ENCODE data around the gene GJA1.
"Not testable (repeated sequence)": the region's sequence is repeated elsewhere in the genome, so short reads cannot be mapped to it uniquely, and the experiment has no call there.

The GJA1 gene
- 0.40 to 0.62 reads per million in 2 donors for total RNA-seq

- DNase-seq = no peak
Measured at GRCh38 chr6:121435444-121436069, at the start of gene GJA1. Gene GJA1 (plus strand): TSS chr6:121435646. CDS start chr6:121446848, 11,202 bp downstream.

DNA sequence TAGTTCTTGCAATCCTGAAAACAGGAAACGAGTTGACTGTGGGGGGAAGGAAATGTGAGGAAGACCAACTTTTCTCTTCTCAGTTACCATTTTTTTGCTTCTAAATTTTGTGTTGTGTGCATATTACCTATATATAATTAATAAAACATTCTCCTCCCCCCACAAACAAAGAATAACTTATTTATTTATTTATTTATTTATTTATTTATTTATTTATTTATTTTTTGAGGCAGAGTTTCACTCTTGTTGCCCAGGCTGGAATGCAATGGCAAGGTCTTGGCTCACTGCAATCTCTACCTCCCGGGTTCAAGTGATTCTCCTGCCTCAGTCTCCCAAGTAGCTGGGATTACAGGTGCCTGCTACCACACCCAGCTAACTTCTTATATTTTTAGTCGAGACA lies 48.9 kb upstream of the GJA1 start:
- not testable (repeated sequence) for DNase-seq

GRCh38 chr6:121389419-121389818 lies 46.0 kb upstream of the GJA1 start:
- DNase-seq = no peak

DNA sequence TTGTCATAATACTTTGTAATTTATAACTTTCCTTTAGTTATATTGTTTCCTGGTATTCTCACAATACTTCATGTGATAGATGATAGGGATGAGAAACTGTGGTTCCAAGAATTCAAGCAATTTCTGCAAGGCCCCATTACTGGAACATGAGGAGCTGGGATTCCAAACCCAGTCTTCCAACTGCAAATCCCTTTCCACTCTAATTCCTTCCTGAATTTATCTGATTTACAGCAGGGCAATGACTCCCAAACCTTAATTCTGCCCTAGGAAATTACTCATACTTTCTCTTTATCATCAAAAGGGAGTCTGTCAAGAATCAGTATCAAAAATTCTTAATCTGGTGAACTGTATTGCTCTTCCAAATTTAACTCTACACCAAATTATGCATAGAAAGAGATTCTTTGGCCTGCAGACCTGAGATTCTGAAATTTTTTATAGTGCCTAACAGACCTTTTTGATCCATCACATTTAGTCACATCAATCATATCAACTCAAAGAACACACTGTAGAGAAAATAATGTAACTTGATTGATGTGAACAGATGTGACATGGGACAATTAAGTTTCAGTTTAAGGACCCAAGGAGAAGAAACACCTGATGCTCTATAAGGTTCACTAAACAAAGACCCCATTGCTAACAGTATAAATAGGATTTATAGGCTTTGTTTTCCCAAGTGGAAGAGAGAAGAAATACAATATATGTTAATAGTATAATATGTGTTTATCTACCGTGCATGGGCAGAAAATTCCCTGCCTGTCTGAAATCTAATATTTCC lies 41.5 kb upstream of the GJA1 start:
- DNase-seq = no peak

- DNase-seq = no peak
Measured at GRCh38 chr6:121395736-121396135, 39.7 kb upstream of the GJA1 start.

DNA sequence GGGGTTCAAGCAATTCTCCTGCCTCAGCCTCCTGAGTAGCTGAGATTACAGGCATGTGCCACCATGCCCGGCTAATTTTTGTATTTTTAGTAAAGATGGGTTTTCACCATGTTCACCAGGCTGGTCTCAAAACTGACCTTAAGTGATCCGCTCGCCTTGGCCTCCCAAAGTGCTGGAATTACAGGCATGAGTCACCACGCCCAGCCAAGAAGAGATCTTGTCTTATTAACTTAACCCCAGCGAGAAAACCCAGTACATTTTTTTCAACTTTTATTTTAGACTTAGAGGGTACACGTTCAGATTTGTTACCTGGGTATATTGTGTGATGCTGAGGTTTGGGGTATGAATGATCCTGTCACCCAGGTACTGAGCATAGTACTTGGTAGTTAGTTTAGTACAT lies 38.3 kb upstream of the GJA1 start:
- not testable (repeated sequence) for DNase-seq

GRCh38 chr6:121398127-121398526 lies 37.3 kb upstream of the GJA1 start:
- no peak for DNase-seq

DNA sequence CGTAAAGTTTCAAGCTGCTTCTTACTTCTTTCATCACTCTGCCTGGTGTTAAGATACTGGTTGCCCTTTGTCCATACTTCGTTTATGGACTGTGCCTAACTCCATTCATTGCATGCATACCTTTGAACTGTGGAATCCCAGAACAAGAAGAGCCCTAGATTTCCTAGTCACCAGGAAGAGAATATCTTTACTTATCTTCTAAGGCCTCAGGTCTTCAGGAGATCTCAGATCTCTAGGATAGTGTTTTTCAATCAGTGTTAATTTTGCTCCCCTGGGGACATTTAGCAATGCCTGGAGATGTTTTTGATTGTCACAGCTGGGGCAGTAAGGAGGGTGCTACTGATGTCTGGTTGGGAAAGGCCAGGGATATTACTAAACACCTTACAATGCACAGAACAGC lies 35.5 kb upstream of the GJA1 start:
- DNase-seq = no peak

DNA sequence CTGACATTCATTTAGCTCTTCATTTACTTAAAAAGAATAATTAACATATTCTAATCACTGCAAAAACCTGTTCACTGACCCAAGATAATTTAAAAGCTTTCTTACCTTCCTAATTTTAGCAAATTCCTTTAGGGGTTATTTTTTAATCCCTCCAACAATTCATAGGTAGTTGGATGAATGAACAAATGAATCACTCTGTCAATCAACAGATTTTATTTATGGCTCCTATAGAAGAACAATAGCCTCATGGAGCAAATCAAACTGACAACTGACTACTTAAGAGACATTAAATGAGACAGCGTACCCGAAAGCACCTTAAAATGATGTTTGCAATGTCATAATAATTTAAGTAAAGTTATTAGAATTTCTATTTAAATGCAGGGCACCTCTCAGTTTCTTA lies 31.5 kb upstream of the GJA1 start:
- no peak for DNase-seq

- DNase-seq = no peak
Measured at GRCh38 chr6:121405306-121405705, 30.1 kb upstream of the GJA1 start.

DNA sequence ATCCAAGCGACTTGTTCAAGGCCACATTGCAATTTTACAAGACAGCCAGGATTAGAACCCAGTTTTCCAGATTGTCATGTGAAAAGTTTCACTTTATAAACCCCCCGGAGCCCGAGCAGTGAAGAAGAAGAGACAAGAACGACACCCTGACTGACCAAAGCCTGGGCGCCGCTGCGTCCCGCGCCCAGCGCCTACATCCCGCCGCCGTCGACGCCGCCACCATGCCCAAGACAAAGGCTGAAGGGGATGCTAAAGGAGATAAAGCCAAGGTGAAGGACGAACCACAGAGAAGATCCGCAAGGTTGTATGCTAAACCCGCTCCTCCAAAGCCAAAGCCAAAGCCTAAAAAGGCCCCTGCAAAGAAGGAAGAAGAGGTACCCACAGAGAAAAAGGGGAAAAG lies 27.1 kb upstream of the GJA1 start:
- no peak for DNase-seq

DNA sequence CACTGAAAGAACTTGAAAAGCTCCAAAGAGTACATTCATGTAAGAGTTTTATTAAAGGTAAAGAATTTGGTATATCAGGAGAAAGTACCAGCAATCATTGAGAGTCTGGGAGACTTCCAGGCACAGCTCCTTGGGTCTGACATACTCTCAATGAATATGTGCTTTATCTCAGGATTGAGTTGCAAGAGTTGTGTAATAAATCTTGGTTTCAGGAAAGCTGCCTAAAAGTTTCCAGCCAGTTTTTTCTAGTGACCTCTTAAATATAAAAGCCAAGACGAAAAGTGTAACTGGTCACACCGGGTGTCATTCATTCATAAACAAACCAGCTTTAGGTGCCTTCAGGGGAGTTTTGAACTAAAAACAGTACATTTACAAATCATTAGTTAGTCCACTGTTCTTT lies 21.6 kb upstream of the GJA1 start:
- no peak for DNase-seq

- DNase-seq = no peak
Measured at GRCh38 chr6:121418346-121418745, 17.1 kb upstream of the GJA1 start.

- no peak for DNase-seq
Measured at GRCh38 chr6:121426686-121427085, 8.8 kb upstream of the GJA1 start.

DNA sequence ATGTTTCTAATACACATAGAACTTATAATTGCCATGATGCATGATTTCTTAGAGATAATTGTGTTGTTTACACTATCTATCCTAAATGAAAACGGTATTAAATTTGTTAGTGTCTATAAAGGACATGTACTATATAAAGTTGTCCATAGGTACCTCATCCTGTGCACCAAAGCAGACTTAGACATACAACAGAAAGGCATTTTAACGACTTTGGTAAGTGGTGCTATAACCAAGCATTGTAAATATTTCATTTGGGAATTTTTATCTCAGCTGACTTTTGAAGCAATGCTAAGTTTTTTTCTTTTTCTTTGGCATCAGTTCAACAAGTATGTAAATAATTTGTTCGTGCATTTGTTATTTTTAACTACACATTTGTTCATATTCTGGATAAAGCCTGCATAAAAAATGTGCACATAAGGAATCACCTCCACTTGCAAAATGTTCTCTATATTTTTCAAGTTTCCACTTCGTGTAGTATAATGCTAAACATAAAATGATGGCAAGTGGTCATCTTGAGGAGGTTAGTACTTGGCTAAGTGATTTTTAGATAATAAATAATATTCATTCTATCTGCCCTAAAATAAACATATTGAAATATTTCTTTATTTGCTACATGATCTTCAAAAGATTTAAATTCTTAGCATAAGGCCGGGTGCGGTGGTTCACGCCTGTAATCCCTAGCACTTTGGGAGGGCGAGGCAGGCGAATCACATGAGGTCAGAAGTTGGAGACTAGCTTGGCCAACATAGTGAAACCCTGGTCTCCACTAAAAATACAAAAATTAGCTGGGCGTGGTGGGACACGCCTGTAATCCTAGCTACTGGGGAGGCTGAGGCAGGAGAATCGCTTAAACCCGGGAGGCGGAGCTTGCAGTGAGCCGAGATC lies 6.3 kb upstream of the GJA1 start:
- DNase-seq = no peak

DNA sequence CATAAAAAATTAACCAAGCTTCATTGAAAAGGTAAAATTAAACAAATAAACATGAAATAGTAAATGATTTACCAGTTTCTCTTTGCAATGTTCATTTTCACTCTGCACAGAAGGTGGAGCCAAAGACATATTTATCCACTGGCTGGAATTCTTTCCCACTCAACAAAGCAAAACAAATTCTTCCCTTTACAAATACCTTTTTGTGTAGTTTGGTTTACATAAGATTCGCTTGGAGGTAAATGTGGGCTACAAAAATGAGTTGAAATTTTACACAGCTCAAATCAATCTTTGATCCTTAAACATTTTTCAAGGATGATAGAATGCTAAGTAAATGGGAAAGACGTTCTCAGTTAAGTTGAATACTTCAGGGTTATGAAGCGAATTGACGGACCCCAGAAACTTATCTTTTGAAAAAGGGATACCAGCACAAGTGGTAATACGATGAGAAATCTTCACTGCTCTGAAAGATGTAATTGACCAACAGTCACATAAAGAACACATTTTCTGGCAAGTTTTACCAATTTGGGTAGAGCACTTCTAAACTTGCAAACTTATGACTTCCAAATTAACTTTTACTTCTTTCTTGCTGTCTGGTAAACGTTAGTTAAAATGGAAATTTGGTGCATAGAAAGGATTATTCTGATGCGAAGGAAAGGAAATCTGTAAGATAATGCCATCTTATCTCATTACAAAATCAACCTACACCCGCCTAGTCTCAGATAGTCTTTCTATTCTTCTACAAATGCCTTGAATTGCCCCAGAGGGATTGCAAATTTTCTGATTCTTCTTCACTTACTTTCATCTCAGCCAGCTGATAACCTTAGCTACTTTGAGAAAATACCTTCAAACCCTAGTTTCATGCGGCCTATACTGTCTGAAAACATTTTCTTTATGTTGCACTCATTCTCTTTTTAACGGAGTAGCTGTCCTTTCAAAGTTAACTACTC lies 4.7 kb upstream of the GJA1 start:
- DNase-seq = no peak

DNA sequence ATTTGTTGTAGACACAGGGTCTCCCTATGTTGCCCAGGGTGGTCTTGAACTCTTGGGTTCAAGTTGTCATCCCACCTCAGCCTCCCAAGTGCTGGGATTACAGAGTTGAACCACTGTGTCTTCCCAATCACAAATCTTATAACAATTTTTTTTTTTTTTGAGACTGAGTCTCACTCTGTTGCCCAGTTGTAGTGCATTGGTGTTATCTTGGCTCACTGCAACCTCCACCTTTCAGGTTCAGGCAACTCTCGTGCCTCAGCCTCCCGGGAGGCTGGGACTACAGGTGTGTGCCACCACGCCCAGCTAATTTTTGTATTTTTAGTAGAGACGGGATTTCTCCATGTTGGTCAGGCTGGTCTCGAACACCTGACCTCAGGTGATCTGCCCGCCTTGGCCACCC lies 3.7 kb upstream of the GJA1 start:
- not testable (repeated sequence) for DNase-seq

GRCh38 chr6:121434037-121434770 lies 1.2 kb upstream of the GJA1 start:
- no peak for DNase-seq

DNA sequence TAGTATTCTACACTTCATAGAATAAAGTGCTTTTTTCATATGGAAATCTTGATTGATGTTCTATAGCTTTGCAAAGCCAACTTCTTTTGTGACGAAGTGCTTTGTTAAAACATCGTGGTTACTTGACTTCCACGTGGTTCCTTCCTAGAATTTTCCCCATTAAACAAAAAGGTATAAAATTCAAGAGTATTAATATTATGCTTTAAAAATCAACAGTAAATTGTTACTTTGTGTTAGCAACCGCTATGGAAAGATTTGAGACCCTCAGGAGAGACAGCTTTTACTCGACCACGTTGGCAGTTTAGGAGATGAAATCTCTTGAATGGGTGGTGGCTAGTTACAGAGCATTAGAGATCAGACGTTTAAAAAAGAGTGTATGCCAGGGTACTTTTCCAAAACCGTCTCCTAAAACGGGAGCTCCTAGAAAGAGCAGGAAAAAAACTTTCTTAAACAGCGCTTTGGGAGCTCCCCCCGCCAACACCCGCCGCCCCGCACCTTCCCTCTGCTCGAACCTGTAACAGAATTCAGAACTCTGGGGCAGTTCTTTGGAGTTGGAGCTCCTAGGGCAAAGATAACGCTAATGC lies 920 bp downstream of the GJA1 start:
- DNase-seq = no peak

DNA sequence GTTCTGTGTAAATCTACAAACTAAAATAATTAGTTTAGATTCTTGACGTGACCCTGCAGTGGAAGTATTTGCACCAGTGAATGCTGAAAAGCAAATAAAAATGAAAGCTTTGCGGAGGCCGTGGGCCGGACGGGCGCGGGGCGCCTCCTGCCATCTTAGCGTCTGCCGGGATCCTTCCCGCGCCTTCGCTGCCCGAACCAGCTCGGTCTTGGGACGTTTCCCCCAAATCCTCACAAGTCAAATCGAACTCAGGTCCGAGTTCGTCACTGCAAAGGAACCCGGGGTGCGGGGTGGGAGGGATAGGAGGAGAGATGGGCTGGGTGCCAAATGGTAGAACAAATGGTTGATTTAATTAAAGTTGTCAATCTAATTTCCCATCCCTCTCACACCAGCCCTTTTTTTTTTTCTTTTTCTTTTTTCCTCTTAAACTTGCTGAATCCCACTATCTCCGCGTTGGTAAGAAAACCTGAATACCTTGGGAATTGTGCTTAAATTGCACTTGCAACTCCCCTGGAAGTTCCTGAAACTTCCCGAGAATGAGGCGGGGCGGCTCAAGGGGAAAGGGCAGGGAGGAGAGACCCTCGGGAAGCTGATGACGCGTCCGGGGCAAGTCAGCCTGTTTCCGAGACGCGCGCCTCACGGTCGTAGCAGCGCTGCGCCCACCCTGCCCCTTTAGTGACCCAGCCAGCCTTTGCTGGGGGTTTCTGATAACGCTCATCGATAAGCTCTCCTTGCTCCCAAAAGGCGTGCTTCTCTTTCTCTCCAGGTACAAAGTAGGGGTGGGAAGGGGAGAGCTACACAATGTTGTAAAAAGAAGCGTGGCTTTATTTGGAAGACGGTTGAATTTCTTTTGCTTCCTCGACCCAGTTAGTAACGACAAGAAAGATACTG lies 1.8 kb downstream of the GJA1 start:
- peak in 1 of 5 experiments; percentile 5 for DNase-seq

Measured in T-helper 2 cell (primary cell).